Endothelial cell of hepatic sinusoid (primary cell): ENCODE data around the gene HEMGN.
"Not testable (repeated sequence)": the region's sequence is repeated elsewhere in the genome, so short reads cannot be mapped to it uniquely, and the experiment has no call there.

Source experiments
- in situ Hi-C: cut with HindIII; loops from 2 replicates; pipeline ENCODE4 v1.10.0; 2017; ENCODE audit warnings: low sequenced_read_pairs

Gene HEMGN, protein sequence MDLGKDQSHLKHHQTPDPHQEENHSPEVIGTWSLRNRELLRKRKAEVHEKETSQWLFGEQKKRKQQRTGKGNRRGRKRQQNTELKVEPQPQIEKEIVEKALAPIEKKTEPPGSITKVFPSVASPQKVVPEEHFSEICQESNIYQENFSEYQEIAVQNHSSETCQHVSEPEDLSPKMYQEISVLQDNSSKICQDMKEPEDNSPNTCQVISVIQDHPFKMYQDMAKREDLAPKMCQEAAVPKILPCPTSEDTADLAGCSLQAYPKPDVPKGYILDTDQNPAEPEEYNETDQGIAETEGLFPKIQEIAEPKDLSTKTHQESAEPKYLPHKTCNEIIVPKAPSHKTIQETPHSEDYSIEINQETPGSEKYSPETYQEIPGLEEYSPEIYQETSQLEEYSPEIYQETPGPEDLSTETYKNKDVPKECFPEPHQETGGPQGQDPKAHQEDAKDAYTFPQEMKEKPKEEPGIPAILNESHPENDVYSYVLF

GRCh38 chr9:97938081-97938644 is at the start of gene HEMGN:
Gene HEMGN (minus strand): TSS chr9:97938172. CDS start chr9:97938136, 36 bp downstream.
- in situ Hi-C loops, result no loop called here

DNA sequence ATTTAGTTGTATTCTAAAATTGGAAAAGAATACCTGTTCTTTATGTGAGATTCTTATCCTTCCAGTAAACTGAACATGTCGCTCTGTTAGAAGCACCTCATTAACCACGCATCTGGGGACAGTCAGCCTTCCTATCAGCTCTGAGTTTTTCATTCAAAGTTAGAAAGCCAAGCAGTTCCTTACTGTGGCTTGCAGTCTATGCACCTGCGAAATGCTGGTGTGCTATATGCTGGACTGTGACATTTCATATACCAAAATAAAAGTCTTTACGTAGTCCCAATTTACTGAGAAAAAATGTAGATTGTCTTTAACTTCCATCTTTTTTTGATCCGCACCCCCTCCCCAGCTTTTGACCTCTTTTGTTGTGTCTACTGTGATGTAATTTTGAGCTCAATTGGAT is 49.5 kb upstream of the HEMGN start:
- in situ Hi-C loops, result no loop called here

GRCh38 chr9:97985058-97985861 is 47.3 kb upstream of the HEMGN start:
- in situ Hi-C loops, result no loop called here

- in situ Hi-C loops, result no loop called here
These were observed 46.5 kb upstream of the HEMGN start for GRCh38 chr9:97984188-97985057.

- in situ Hi-C loops, result no loop called here
These were observed 45.7 kb upstream of the HEMGN start for GRCh38 chr9:97983589-97984187.

DNA sequence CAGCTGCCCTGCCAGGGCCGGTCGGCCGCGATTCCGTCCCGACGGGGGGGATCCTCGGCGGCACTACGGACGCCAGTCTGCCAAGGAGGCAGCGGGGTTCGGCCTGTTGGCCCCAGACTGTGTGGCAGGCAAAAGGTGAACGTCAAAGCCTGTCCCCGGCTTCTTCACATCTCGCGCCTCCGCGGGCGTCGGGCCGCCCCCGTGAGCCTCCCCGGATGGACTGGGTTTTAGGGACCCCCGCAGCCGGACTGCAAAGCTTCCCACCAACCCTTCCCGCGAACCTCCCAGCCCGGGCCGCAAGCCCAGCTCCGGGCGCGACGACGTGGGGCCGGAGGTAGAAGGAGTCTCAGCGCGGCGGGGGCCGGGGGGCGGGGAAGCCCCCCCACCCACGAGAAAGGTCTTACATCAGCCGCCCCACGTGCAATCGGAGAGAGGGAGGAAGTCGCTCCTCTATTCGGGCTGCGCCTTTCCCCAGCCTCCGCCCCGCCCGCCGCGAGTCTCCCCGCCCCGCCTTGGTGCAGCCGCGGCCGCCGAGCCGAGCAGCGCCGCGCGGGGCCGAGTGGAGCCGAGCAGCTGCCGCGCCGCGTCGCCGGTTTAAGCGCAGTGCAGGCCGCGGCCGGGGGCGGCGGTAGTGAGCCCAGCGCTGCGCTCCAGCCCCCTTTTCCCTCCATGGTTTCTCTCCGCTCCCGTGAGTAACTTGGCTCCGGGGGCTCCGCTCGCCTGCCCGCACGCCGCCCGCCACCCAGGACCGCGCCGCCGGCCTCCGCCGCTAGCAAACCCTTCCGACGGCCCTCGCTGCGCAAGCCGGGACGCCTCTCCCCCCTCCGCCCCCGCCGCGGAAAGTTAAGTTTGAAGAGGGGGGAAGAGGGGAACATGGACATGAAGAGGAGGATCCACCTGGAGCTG is 45.0 kb upstream of the HEMGN start, which contains the start of gene ANP32B:
Gene ANP32B, plus strand, starts transcription at position 659 of the 906 bp plus-strand sequence. Its CDS starts 215 bp downstream, at position 874.
- in situ Hi-C loops, result no loop called here

DNA sequence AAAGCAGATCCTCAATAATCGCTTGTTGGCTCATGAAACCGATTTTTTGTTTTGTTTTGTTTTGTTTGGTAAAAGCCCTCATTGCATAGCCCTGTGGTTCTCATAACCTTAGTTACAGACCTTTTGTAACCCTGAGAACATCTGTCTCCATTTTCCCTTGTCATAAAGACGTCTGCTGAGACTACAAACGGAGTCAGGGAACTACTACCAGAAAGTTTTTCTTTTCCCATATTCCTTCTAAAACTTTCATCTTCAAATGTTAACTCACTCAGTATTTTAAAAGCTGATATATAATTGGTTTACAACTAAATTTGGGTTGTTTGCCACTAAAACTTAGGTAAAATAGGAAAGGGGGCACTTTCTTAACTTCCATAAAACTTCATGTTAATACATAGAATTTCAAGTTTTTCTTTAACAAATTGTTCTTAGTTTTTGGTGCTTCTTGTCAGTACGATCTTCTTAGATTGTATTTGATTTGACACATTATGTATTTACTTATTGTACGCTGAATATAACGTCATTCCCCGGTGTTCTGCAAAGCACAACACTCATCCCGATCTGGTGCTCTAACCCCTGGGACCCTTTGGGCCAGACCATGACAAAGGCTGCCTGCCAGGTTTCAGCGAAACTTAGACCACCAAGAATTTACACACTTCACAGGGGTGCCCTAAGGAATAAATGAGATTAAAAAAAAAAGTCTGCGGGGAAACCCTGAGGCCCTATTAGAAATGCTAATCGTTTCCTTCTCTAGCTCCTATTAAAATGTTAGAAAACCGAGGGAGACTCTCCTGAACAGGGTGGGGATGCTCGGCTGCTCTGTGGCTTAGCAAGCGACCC is 44.1 kb upstream of the HEMGN start:
- in situ Hi-C loops, result no loop called here

GRCh38 chr9:97980918-97981845 is 43.2 kb upstream of the HEMGN start:
- in situ Hi-C loops, result no loop called here

- in situ Hi-C loops, result no loop called here
These were observed 42.5 kb upstream of the HEMGN start for GRCh38 chr9:97980479-97980803.

GRCh38 chr9:97979788-97980478 is 42.0 kb upstream of the HEMGN start:
- in situ Hi-C loops, result no loop called here

DNA sequence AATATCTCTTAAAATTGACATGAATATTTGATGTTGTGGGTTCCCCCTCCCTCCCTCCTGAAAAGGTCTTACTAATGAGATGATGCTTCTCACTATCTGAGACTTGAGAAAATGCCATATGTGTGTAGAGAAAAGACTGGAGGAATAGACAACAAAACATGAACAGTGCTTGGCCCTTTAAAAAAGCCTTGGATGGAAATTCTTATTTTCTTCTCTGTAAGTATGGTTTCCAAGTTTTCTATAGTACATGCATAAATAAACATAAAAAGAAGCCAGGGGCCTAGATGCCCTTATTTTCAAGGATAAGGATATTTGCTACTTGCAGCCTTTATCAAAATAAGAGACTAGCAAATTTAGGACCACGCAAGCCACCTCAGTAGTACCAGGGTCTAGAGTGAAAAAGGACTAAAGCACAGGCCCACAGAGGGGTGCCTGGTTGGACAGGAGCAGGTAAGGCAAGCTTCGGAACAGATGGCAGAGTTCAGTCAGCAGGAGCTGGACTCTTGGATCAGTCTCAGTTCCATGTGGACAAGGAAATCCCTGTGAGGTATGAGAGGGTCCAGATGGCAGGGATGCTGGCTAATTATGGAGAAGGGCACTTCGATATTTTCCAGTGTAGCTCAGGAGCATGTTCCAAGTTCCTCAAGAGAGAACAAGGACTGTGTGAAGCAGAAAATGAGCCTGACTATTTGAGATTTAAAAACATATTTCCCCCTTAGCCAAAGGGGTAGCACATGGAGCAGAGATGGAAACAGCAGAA is 40.6 kb upstream of the HEMGN start:
- in situ Hi-C loops, result no loop called here

DNA sequence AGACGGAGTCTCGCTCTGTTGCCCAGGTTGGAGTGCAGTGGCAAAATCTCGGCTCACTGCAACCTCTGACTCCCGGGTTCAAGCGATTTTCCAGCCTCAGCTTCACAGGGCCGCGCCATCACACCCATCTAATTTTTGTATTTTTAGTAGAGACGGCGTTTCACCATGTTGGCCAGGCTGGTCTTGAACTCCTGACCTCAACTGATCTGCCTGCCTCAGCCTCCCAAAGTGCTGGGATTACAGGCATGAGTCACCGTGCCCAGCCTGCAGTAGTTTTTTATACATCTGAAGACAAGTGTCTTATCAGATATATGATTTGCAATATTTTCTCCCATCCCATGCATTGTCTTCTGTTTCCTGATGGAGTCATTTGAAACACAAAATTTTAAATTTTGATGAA is 38.7 kb upstream of the HEMGN start:
- in situ Hi-C loops, result not testable (repeated sequence)

DNA sequence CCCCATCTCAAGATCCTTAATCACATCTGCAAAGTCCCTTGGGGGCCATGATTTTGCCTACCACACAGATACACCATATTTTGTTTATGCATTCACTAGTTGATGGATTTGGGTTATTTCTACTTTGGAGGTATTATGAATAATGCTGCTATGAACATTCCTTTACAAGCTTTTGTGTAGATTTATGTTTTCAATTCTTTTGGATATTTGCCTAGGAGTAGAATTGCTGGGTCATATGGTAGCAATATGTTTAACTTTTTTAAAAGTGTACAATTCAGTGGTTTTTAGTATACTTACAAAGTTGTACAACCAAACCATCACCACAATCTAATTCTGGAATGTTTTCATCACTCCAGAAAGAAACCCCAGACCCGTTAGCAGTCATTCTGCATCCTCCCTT is 37.4 kb upstream of the HEMGN start:
- in situ Hi-C loops, result no loop called here

- in situ Hi-C loops, result no loop called here
These were observed 34.8 kb upstream of the HEMGN start for GRCh38 chr9:97972753-97973152.

- in situ Hi-C loops, result no loop called here
These were observed 32.2 kb upstream of the HEMGN start for GRCh38 chr9:97970165-97970564.

GRCh38 chr9:97969014-97969413 is 31.0 kb upstream of the HEMGN start:
- in situ Hi-C loops, result no loop called here
